OCI-LY3 (cell line): ENCODE measurements around the gene CCNI2.

Experiments
- CTCF ChIP-seq: fragments of 200-600, 300-600 bp; sonication (generic); IDR thresholded peaks from 2 replicates; pipeline ENCODE4 v1.5.1; 2014; ENCODE audit warnings: antibody characterized with exemption, low read length, low read depth
- EZH2phosphoT487 ChIP-seq: fragments of 200-600 bp; shearing (Covaris generic); IDR thresholded peaks from 2 replicates; pipeline ENCODE4 v1.6.1; 2018; ENCODE audit warnings: antibody characterized with exemption, mixed run types, low read depth

GRCh38 chr5:132739232-132739631 lies 8.0 kb upstream of the CCNI2 start:
- TF ChIP-seq CTCF (no peak), EZH2phosphoT487 (no peak)
